H1 (cell line): Measurements from ENCODE around the gene ALDH3B1. TPM values are rescaled to one million over a fixed set of nuclear protein-coding genes. Genes with fewer than 3 reads are reported as not detected.

Source experiments
- CTCF ChIA-PET: fragments of 300-600 bp; sonication (Branson Sonifier 250); formaldehyde crosslinking; loops from one replicate; lab custom pipeline; 2021; ENCODE audit not compliant: partially characterized antibody; lab: Charles Lee
- POLR2A ChIA-PET: fragments of 300-600 bp; sonication (Branson Sonifier 250); formaldehyde crosslinking; loops from one replicate; lab custom pipeline; 2021; ENCODE audit warnings: inconsistent platforms; ENCODE audit not compliant: partially characterized antibody; lab: Charles Lee
- DNase-seq, 2 experiments: peaks; one replicate each; pipeline versions ENCODE4 v3.0.0 to v3.0.0-alpha.2; 2010 to 2022; ENCODE audit warnings: low spot score in 2 of 2, low read depth in 1 of 2, mixed read lengths in 1 of 2
- FAIRE-seq: peaks from 2 replicates; lab custom pipeline; 2011; peaks lifted over from hg19 to GRCh38; lab: Jason Lieb, UNC
- H2AFZ ChIP-seq: 2 replicates; pipeline ENCODE4 v1.8.1; 2012; ENCODE audit warnings: low read length, inconsistent platforms
- H2AK5ac ChIP-seq: 2 replicates; pipeline ENCODE4 v1.6.1; 2013; ENCODE audit warnings: low read depth, low read length
- H2BK120ac ChIP-seq: replicated peaks from 2 replicates; pipeline ENCODE3; 2013; ENCODE audit warnings: low read depth, low read length, inconsistent platforms
- H2BK12ac ChIP-seq: 2 replicates; pipeline ENCODE4 v1.6.1; 2013; ENCODE audit warnings: low read depth, low read length
- H2BK15ac ChIP-seq: 2 replicates; pipeline ENCODE4 v1.6.1; 2013; ENCODE audit warnings: low read length
- H2BK20ac ChIP-seq: 2 replicates; pipeline ENCODE4 v1.6.1; 2013; ENCODE audit warnings: low read length
- H2BK5ac ChIP-seq: 2 replicates; pipeline ENCODE4 v1.6.1; 2013; ENCODE audit warnings: low read depth, low read length
- H3K14ac ChIP-seq: 2 replicates; pipeline ENCODE4 v1.6.1; 2013; ENCODE audit warnings: inconsistent platforms; ENCODE audit not compliant: insufficient read length
- H3K18ac ChIP-seq: 2 replicates; pipeline ENCODE4 v1.6.1; 2013; ENCODE audit warnings: low read length; ENCODE audit errors: extremely low read depth
- H3K23ac ChIP-seq: 2 replicates; pipeline ENCODE4 v1.6.1; 2013; ENCODE audit warnings: inconsistent platforms; ENCODE audit not compliant: insufficient read length
- H3K23me2 ChIP-seq: 2 replicates; pipeline ENCODE4 v1.6.1; 2013; ENCODE audit warnings: low read depth, low read length
- H3K27ac ChIP-seq: 2 replicates; pipeline ENCODE4 v1.6.1; 2011; ENCODE audit warnings: low read depth, low read length, inconsistent platforms
- H3K27me3 ChIP-seq, 4 experiments: replicated peaks in 1 of 4; 1 replicate in 1 of 4; 2 replicates in 3 of 4; pipeline versions ENCODE4 v1.6.1 to v1.8.1; 2011 to 2013; ENCODE audit warnings: low read length in 3 of 4, mild to moderate bottlenecking in 3 of 4, inconsistent platforms in 2 of 4, mixed read lengths in 2 of 4, moderate library complexity in 1 of 4; ENCODE audit not compliant: control insufficient read depth in 3 of 4, insufficient read depth in 3 of 4; ENCODE audit errors: extremely low read depth in 1 of 4
- H3K36me3 ChIP-seq, 4 experiments: 2 replicates each; pipeline versions ENCODE4 v1.6.1 to v1.8.1; 2011 to 2013; ENCODE audit warnings: mild to moderate bottlenecking in 4 of 4, low read length in 3 of 4, moderate library complexity in 2 of 4, control low read depth in 1 of 4, inconsistent platforms in 1 of 4; ENCODE audit not compliant: insufficient read depth in 4 of 4, control insufficient read depth in 2 of 4
- H3K4ac ChIP-seq: replicated peaks from 2 replicates; pipeline ENCODE3; 2013; ENCODE audit warnings: low read length, low read depth, mixed read lengths, inconsistent platforms; ENCODE audit not compliant: insufficient read length
- H3K4me1 ChIP-seq, 4 experiments: replicated peaks in 1 of 4; 1 replicate in 1 of 4; 2 replicates in 3 of 4; pipeline versions ENCODE4 v1.6.1 to v1.8.1; 2011 to 2013; ENCODE audit warnings: low read length in 3 of 4, inconsistent platforms in 2 of 4, mixed read lengths in 1 of 4; ENCODE audit not compliant: insufficient read depth in 4 of 4, control insufficient read depth in 3 of 4
- H3K4me2 ChIP-seq, 2 experiments: 2 replicates each; pipeline versions ENCODE4 v1.6.1 to v1.8.1; 2011 to 2013; ENCODE audit warnings: low read depth in 2 of 2, low read length in 2 of 2, control low read depth in 1 of 2, inconsistent platforms in 1 of 2, mild to moderate bottlenecking in 1 of 2; ENCODE audit not compliant: insufficient read depth in 1 of 2
- H3K4me3 ChIP-seq, 4 experiments: fragments of 200-600, 300-600 bp in 1 of 4; sonication (generic), shearing (Covaris generic), sonication (Bioruptor Twin) in 1 of 4; 2 replicates each; pipeline versions ENCODE4 v1.5.1 to v1.8.1; 2011 to 2016; ENCODE audit warnings: low read length in 4 of 4, low read depth in 3 of 4, control low read depth in 2 of 4, inconsistent platforms in 2 of 4, mild to moderate bottlenecking in 2 of 4, mixed read lengths in 1 of 4, moderate library complexity in 1 of 4; ENCODE audit not compliant: insufficient read depth in 2 of 4; ENCODE audit errors: extremely low read depth in 1 of 4
- H3K56ac ChIP-seq: replicated peaks from 2 replicates; pipeline ENCODE3; 2013; ENCODE audit warnings: low read depth, mild to moderate bottlenecking, mixed read lengths, low read length, inconsistent platforms; ENCODE audit not compliant: insufficient read length
- H3K79me1 ChIP-seq: 2 replicates; pipeline ENCODE4 v1.6.1; 2013; ENCODE audit warnings: low read depth, low read length, control low read depth
- H3K79me2 ChIP-seq, 2 experiments: 2 replicates each; pipeline versions ENCODE4 v1.6.1 to v1.8.1; 2012 to 2013; ENCODE audit warnings: low read length in 2 of 2, mild to moderate bottlenecking in 2 of 2, inconsistent platforms in 1 of 2; ENCODE audit not compliant: insufficient read depth in 2 of 2, control insufficient read depth in 1 of 2
- H3K9ac ChIP-seq, 4 experiments: replicated peaks in 1 of 4; 1 replicate in 1 of 4; 2 replicates in 3 of 4; pipeline versions ENCODE4 v1.6.1 to v1.8.1; 2011 to 2013; ENCODE audit warnings: low read depth in 3 of 4, low read length in 3 of 4, control low read depth in 2 of 4, mild to moderate bottlenecking in 2 of 4, moderate library complexity in 2 of 4, inconsistent platforms in 1 of 4; ENCODE audit errors: extremely low read depth in 1 of 4
- H3K9me3 ChIP-seq, 2 experiments: 2 replicates each; pipeline versions ENCODE4 v1.6.1 to v1.8.1; 2012 to 2013; ENCODE audit warnings: mild to moderate bottlenecking in 2 of 2, moderate library complexity in 2 of 2, control low read depth in 1 of 2, inconsistent platforms in 1 of 2, low read depth in 1 of 2, low read length in 1 of 2, mixed read lengths in 1 of 2; ENCODE audit not compliant: insufficient read depth in 2 of 2
- H4K20me1 ChIP-seq, 2 experiments: replicated peaks in 1 of 2; 2 replicates each; pipeline versions ENCODE3 to v1.8.1; 2011 to 2013; ENCODE audit warnings: inconsistent platforms in 2 of 2, low read length in 2 of 2, mild to moderate bottlenecking in 1 of 2; ENCODE audit not compliant: insufficient read depth in 2 of 2, control insufficient read depth in 1 of 2
- H4K5ac ChIP-seq: 2 replicates; pipeline ENCODE4 v1.6.1; 2013; ENCODE audit warnings: low read length, low read depth, mixed read lengths, inconsistent platforms; ENCODE audit not compliant: insufficient read length
- H4K8ac ChIP-seq: 2 replicates; pipeline ENCODE4 v1.8.0; 2013; ENCODE audit warnings: mild to moderate bottlenecking, moderate library complexity, low read length, inconsistent platforms; ENCODE audit not compliant: insufficient read depth; ENCODE audit errors: extremely low read depth
- H4K91ac ChIP-seq: replicated peaks from 2 replicates; pipeline ENCODE3; 2013; ENCODE audit warnings: low read length, mixed read lengths, inconsistent platforms; ENCODE audit not compliant: insufficient read length
- ATF2 ChIP-seq: IDR thresholded peaks from 2 replicates; pipeline ENCODE4 v1.6.1; 2012; ENCODE audit warnings: low read length, inconsistent platforms
- CBX8 ChIP-seq: fragments of 300-800, 300-1000 bp; sonication (generic); IDR thresholded peaks from 2 replicates; pipeline ENCODE4 v1.7.1; 2016; ENCODE audit warnings: low read depth, low read length, borderline replicate concordance
- GTF2F1 ChIP-seq: IDR thresholded peaks from 2 replicates; pipeline ENCODE4 v1.6.1; 2012; ENCODE audit warnings: low read depth, low read length, improper control_type of control experiment, borderline replicate concordance
- JUN ChIP-seq: IDR thresholded peaks from 2 replicates; pipeline ENCODE4 v1.6.1; 2011; ENCODE audit warnings: low read depth, mild to moderate bottlenecking, improper control_type of control experiment, low read length
- KDM5A ChIP-seq: fragments of 200-600 bp; IDR thresholded peaks from 2 replicates; pipeline ENCODE4 v1.7.1; 2012; ENCODE audit warnings: mild to moderate bottlenecking, low read length, inconsistent platforms, mixed read lengths
- MAFK ChIP-seq: IDR thresholded peaks from 2 replicates; pipeline ENCODE4 v1.6.1; 2012; ENCODE audit warnings: low read depth, mild to moderate bottlenecking, improper control_type of control experiment, low read length
- RNF2 ChIP-seq: fragments of 200-900, 300-1000 bp; sonication (generic); IDR thresholded peaks from 2 replicates; pipeline ENCODE4 v1.7.1; 2016; ENCODE audit warnings: borderline replicate concordance, low read depth, mild to moderate bottlenecking, antibody characterized with exemption, low read length; ENCODE audit not compliant: poor library complexity, severe bottlenecking; ENCODE audit errors: missing control alignments
- RXRA ChIP-seq: IDR thresholded peaks from 2 replicates; pipeline ENCODE4 v1.6.1; 2011; ENCODE audit warnings: low read depth, mild to moderate bottlenecking, low read length, moderate library complexity; ENCODE audit not compliant: insufficient read depth
- SIRT6 ChIP-seq: IDR thresholded peaks from one replicate; pipeline ENCODE4 v1.7.1; 2012; ENCODE audit warnings: low read length, inconsistent platforms
- SRF ChIP-seq: IDR thresholded peaks from 2 replicates; pipeline ENCODE4 v1.6.1; 2011; ENCODE audit warnings: mild to moderate bottlenecking, low read depth, low read length, moderate library complexity
- WGBS, 2 experiments: shearing (Covaris generic) in 1 of 2; methylation state at CpG; one replicate each; pipeline versions ENCODE4 v1.1.6 to v1.1.7; 2013 to 2015; ENCODE audit warnings: low lambda C conversion rate in 2 of 2, mixed read lengths in 2 of 2, inconsistent platforms in 1 of 2, low coverage in 1 of 2, missing lambda C conversion rate in 1 of 2; ENCODE audit not compliant: insufficient replicate concordance in 2 of 2, insufficient coverage in 1 of 2, insufficient read length in 1 of 2; ENCODE audit errors: extremely low coverage in 1 of 2, missing lambda C conversion rate in 1 of 2; 5-methylcytosine and 5-hydroxymethylcytosine counted together
- polyA plus RNA-seq, 7 experiments: library from polyadenylated mRNA; depleted of rRNA in 3 of 7; stranded (reverse) in 5 of 7; unstranded in 2 of 7; fragments of >200 nt in 5 of 7; fragments of 200-250 nt in 2 of 7; gene quantifications; 1 replicate in 5 of 7; 2 replicates in 1 of 7; 4 replicates in 1 of 7; pipeline versions ENCODE4 v1.2.1 to v1.2.3, GENCODE V29; 2011 to 2013; ENCODE audit warnings: missing spikeins in 2 of 7, mixed read lengths in 2 of 7
- total RNA-seq: library from RNA; stranded (reverse); fragmentation: NEBNext Ultra II Directional; extraction: Animal tissue kit (Norgen Biotek cat#: 25700); gene quantifications from 2 replicates; pipeline ENCODE4 v1.2.1, GENCODE V29; 2021

ALDH3B1 gene
- total and polyA plus RNA-seq, 2 of the 8 experiments (the other 6 are each of a cell fraction or from before 2014, with no cell fraction given): 0.32 to 0.47 TPM

GRCh38 chr11:68017980-68018729 is 8.0 kb downstream of the ALDH3B1 start:
- POLR2A ChIA-PET: interaction anchor here (1.6 kb wide), 1 partner anchor 21 kb away, joined by 4 read pairs; no protein-coding TSS in a partner anchor
- peak overlapping the region; percentile 92; the same call in 1 of the 2 replicates for H2BK15ac ChIP-seq
- no peaks in the 10 kb centered on the region for H3K9me3 ChIP-seq
- no peak overlapping the region for H3K27ac ChIP-seq
- no peak overlapping the region for H3K4ac ChIP-seq
- H3K79me1 ChIP-seq: no peaks in the 10 kb centered on the region
- H3K27me3 ChIP-seq: no peaks in the 10 kb centered on the region
- H3K9ac ChIP-seq: no peak overlapping the region
- no peak overlapping the region for H2BK20ac ChIP-seq
- no peak overlapping the region for H2AFZ ChIP-seq
- 0 out of 2 replicates have a peak overlapping the region, but pooled peaks have one; percentile 39 for H2BK12ac ChIP-seq
- no peaks in the 10 kb centered on the region for H3K79me2 ChIP-seq
- H4K5ac ChIP-seq: no peak overlapping the region
- H3K23me2 ChIP-seq: no peaks in the 10 kb centered on the region
- 92% methylated on average over 25 of the region's 27 CpGs; no CpG with 5 or more reads in 1 of the 2 experiments for WGBS, 2 experiments
- no peak overlapping the region for H3K4me2 ChIP-seq
- DNase-seq: no peak
- H3K56ac ChIP-seq: no peak overlapping the region
- H3K23ac ChIP-seq: no peak overlapping the region
- no peak overlapping the region for H3K18ac ChIP-seq
- H3K36me3 ChIP-seq: no peaks in the 10 kb centered on the region
- no peak overlapping the region for H3K14ac ChIP-seq
- H4K20me1 ChIP-seq: no peaks in the 10 kb centered on the region
- H4K8ac ChIP-seq: peak overlapping the region; percentile 68; the same call in 1 of the 2 replicates
- CTCF ChIA-PET: interaction anchor here (1.1 to 4.2 kb wide), 2 partner anchors 9 kb away, joined by 4 to 40 read pairs; partner anchors contain the start of gene ALDH3B1
- FAIRE-seq: no peak
- H2BK5ac ChIP-seq: no peak overlapping the region
- H4K91ac ChIP-seq: no peak overlapping the region
- no peak overlapping the region for H3K4me3 ChIP-seq
- H2BK120ac ChIP-seq: no peak overlapping the region
- peaks cover 0 to 12% (median 4%) of the 10 kb centered on the region in 4 experiments; a peak in 4 of 7 replicates for H3K4me1 ChIP-seq
- H2AK5ac ChIP-seq: no peak overlapping the region
- TF ChIP-seq SIRT6 (no peak), SRF (no peak), CBX8 (no peak), MAFK (no peak), JUN (no peak), ATF2 (no peak), RNF2 (no peak), GTF2F1 (no peak), KDM5A (no peak), RXRA (no peak)
